Type B pancreatic cell (in vitro differentiated cells): ENCODE results near the gene BORCS8. TPM values are rescaled to one million over a fixed set of nuclear protein-coding genes. Genes with fewer than 3 reads are reported as not detected.

Experiments used
- DNase-seq: peaks from one replicate; pipeline ENCODE4 v3.0.0; 2021; ENCODE audit warnings: mixed read lengths; ENCODE audit not compliant: unreplicated experiment; ENCODE audit errors: extremely low spot score
- H3K27ac Mint-ChIP-seq: 2 replicates; pipeline ENCODE4 v1.8.0; 2021; ENCODE audit warnings: mild to moderate bottlenecking, mixed read lengths
- H3K27me3 Mint-ChIP-seq: 2 replicates; pipeline ENCODE4 v1.8.0; 2021; ENCODE audit warnings: mixed read lengths
- H3K36me3 Mint-ChIP-seq: 2 replicates; pipeline ENCODE4 v1.8.0; 2021; ENCODE audit warnings: mixed read lengths
- H3K4me1 Mint-ChIP-seq: one replicate; pipeline ENCODE4 v1.8.0; 2021; ENCODE audit warnings: mixed read lengths; ENCODE audit not compliant: unreplicated experiment
- H3K4me3 Mint-ChIP-seq: 2 replicates; pipeline ENCODE4 v1.8.0; 2021; ENCODE audit warnings: mild to moderate bottlenecking, mixed read lengths
- H3K9me3 Mint-ChIP-seq: 2 replicates; pipeline ENCODE4 v1.8.0; 2021; ENCODE audit warnings: mixed read lengths
- CTCF ChIP-seq: fragments of 200-600 bp; sonication (generic); conservative IDR thresholded peaks from 2 replicates; pipeline ENCODE4 v1.5.0; 2021; ENCODE audit warnings: antibody characterized with exemption, mild to moderate bottlenecking
- total RNA-seq: library from RNA; stranded (reverse); gene quantifications from 2 replicates; pipeline ENCODE4 v1.2.1, GENCODE V29; 2021; ENCODE audit warnings: low replicate concordance

BORCS8 gene
- total RNA-seq, 1 donor from 2014 or later = 28.8 TPM

- Mint-ChIP-seq H3K36me3 (no peaks in the 10 kb centered on the region), H3K9me3 (no peaks in the 10 kb centered on the region), H3K4me3 (no peak overlapping the region), H3K4me1 (no peaks in the 10 kb centered on the region), H3K27me3 (peaks cover 56% of the 10 kb centered on the region), H3K27ac (no peak overlapping the region)
- no peak for TF ChIP-seq CTCF
- no peak for DNase-seq
These were observed 34.7 kb upstream of the BORCS8 start for GRCh38 chr19:19226663-19227062.

GRCh38 chr19:19226204-19226603 is 34.3 kb upstream of the BORCS8 start:
- DNase-seq = no peak
- H3K27ac Mint-ChIP-seq = no peak overlapping the region
- H3K27me3 Mint-ChIP-seq = peaks cover 56% of the 10 kb centered on the region
- no peaks in the 10 kb centered on the region for H3K9me3 Mint-ChIP-seq
- H3K36me3 Mint-ChIP-seq = no peaks in the 10 kb centered on the region
- TF ChIP-seq CTCF = no peak
- no peak overlapping the region for H3K4me3 Mint-ChIP-seq
- no peaks in the 10 kb centered on the region for H3K4me1 Mint-ChIP-seq

- H3K4me1 Mint-ChIP-seq = no peaks in the 10 kb centered on the region
- H3K27ac Mint-ChIP-seq = no peak overlapping the region
- no peak for DNase-seq
- peak overlapping the region; percentile 69 for H3K4me3 Mint-ChIP-seq
- no peaks in the 10 kb centered on the region for H3K36me3 Mint-ChIP-seq
- H3K9me3 Mint-ChIP-seq = no peaks in the 10 kb centered on the region
- peaks cover 53% of the 10 kb centered on the region for H3K27me3 Mint-ChIP-seq
- TF ChIP-seq CTCF = peak; percentile 74
These were observed 33.0 kb upstream of the BORCS8 start for GRCh38 chr19:19224852-19225494.

GRCh38 chr19:19224150-19224851 is 32.3 kb upstream of the BORCS8 start:
- Mint-ChIP-seq H3K9me3 (no peaks in the 10 kb centered on the region), H3K27ac (no peak overlapping the region), H3K36me3 (no peaks in the 10 kb centered on the region), H3K4me1 (no peaks in the 10 kb centered on the region), H3K4me3 (no peak overlapping the region), H3K27me3 (peaks cover 52% of the 10 kb centered on the region)
- no peak for DNase-seq
- TF ChIP-seq CTCF = no peak

- no peak overlapping the region for H3K27ac Mint-ChIP-seq
- DNase-seq = no peak
- no peaks in the 10 kb centered on the region for H3K9me3 Mint-ChIP-seq
- H3K36me3 Mint-ChIP-seq = no peaks in the 10 kb centered on the region
- H3K4me3 Mint-ChIP-seq = no peak overlapping the region
- no peak for TF ChIP-seq CTCF
- peaks cover 49% of the 10 kb centered on the region for H3K27me3 Mint-ChIP-seq
- H3K4me1 Mint-ChIP-seq = no peaks in the 10 kb centered on the region
These were observed 31.7 kb upstream of the BORCS8 start for GRCh38 chr19:19223636-19224035.
